Parathyroid adenoma (tissue), 2 donors: Measurements from ENCODE around the gene PACRG.
A peak's percentile ranks its signal among the peaks of the same experiment; 100 is the strongest.

Experiments used
- H2AFZ ChIP-seq: fragments of 300-600 bp; sonication (generic); one replicate; pipeline ENCODE4 v1.7.0; 2017; ENCODE audit warnings: antibody characterized with exemption, mild to moderate bottlenecking
- H3K27ac ChIP-seq: fragments of 300-600 bp; sonication (generic); one replicate; pipeline ENCODE4 v1.7.0; 2017
- H3K27me3 ChIP-seq: fragments of 300-600 bp; sonication (generic); one replicate; pipeline ENCODE4 v1.7.0; 2017; ENCODE audit warnings: low read length; ENCODE audit not compliant: control insufficient read depth, insufficient read depth
- H3K36me3 ChIP-seq: fragments of 300-600 bp; sonication (generic); one replicate; pipeline ENCODE4 v1.7.0; 2017; ENCODE audit warnings: low read length; ENCODE audit not compliant: control insufficient read depth, insufficient read depth
- H3K4me1 ChIP-seq: fragments of 300-600 bp; sonication (generic); one replicate; pipeline ENCODE4 v1.7.0; 2017; ENCODE audit warnings: control low read depth
- H3K4me2 ChIP-seq: fragments of 300-600 bp; sonication (generic); one replicate; pipeline ENCODE4 v1.7.0; 2017; ENCODE audit warnings: low read length
- H3K4me3 ChIP-seq: fragments of 300-600 bp; sonication (generic); one replicate; pipeline ENCODE4 v1.7.0; 2017; ENCODE audit warnings: low read depth, low read length
- H3K79me2 ChIP-seq: fragments of 300-600 bp; sonication (generic); one replicate; pipeline ENCODE4 v1.7.0; 2017; ENCODE audit warnings: control low read depth
- H3K9ac ChIP-seq: fragments of 300-600 bp; sonication (generic); one replicate; pipeline ENCODE4 v1.7.0; 2017; ENCODE audit warnings: mild to moderate bottlenecking
- H3K9me3 ChIP-seq: fragments of 300-600 bp; sonication (generic); one replicate; pipeline ENCODE4 v1.7.0; 2017; ENCODE audit warnings: low read length; ENCODE audit not compliant: control insufficient read depth
- CTCF ChIP-seq: fragments of 300-600 bp; sonication (generic); IDR thresholded peaks from one replicate; pipeline ENCODE4 v1.7.0; 2017; ENCODE audit warnings: antibody characterized with exemption, mild to moderate bottlenecking
- donor health status: primary hyperparathyroidism.

The PACRG gene

GRCh38 chr6:163080228-163080627 lies 352.5 kb downstream of the PACRG start:
- H3K79me2 ChIP-seq, result no peaks in the 10 kb centered on the region
- H3K27me3 ChIP-seq, result no peaks in the 10 kb centered on the region
- no peaks in the 10 kb centered on the region for H3K4me1 ChIP-seq
- H3K9me3 ChIP-seq, result no peaks in the 10 kb centered on the region
- H3K27ac ChIP-seq, result no peak overlapping the region
- no peaks in the 10 kb centered on the region for H3K36me3 ChIP-seq
- TF ChIP-seq CTCF, result no peak
- no peak overlapping the region for H3K4me3 ChIP-seq
- H3K4me2 ChIP-seq, result no peak overlapping the region
- no peak overlapping the region for H2AFZ ChIP-seq
- no peak overlapping the region for H3K9ac ChIP-seq

GRCh38 chr6:163083141-163083540 lies 355.4 kb downstream of the PACRG start:
- no peaks in the 10 kb centered on the region for H3K79me2 ChIP-seq
- TF ChIP-seq CTCF, result no peak

GRCh38 chr6:163085426-163085825 lies 357.7 kb downstream of the PACRG start:
- no peak overlapping the region for H3K27ac ChIP-seq

More at GRCh38 chr6:163083141-163083540, 355.4 kb downstream of the PACRG start:
- H3K27ac ChIP-seq, result no peak overlapping the region
- no peak overlapping the region for H2AFZ ChIP-seq
- no peak overlapping the region for H3K4me2 ChIP-seq
- no peaks in the 10 kb centered on the region for H3K36me3 ChIP-seq
- H3K4me3 ChIP-seq, result no peak overlapping the region
- H3K9me3 ChIP-seq, result no peaks in the 10 kb centered on the region
- no peaks in the 10 kb centered on the region for H3K27me3 ChIP-seq
- no peak overlapping the region for H3K9ac ChIP-seq
- H3K4me1 ChIP-seq, result peaks cover 5% of the 10 kb centered on the region

GRCh38 chr6:163085861-163086623 lies 358.3 kb downstream of the PACRG start:
- no peak for TF ChIP-seq CTCF
- Histone ChIP-seq H3K4me3 (no peak overlapping the region), H3K36me3 (no peaks in the 10 kb centered on the region), H3K27ac (no peak overlapping the region), H3K9me3 (no peaks in the 10 kb centered on the region), H3K9ac (no peak overlapping the region), H3K27me3 (no peaks in the 10 kb centered on the region), H3K4me1 (peaks cover 5% of the 10 kb centered on the region), H2AFZ (peak overlapping the region; percentile 26), H3K4me2 (peak overlapping the region; percentile 34), H3K79me2 (no peaks in the 10 kb centered on the region)

More at GRCh38 chr6:163085426-163085825, 357.7 kb downstream of the PACRG start:
- TF ChIP-seq CTCF, result no peak
- H3K36me3 ChIP-seq, result no peaks in the 10 kb centered on the region
- H3K9ac ChIP-seq, result no peak overlapping the region
- H3K9me3 ChIP-seq, result no peaks in the 10 kb centered on the region
- no peaks in the 10 kb centered on the region for H3K27me3 ChIP-seq
- H3K79me2 ChIP-seq, result no peaks in the 10 kb centered on the region
- H3K4me3 ChIP-seq, result no peak overlapping the region
- H3K4me2 ChIP-seq, result no peak overlapping the region
- no peak overlapping the region for H2AFZ ChIP-seq
- peaks cover 5% of the 10 kb centered on the region for H3K4me1 ChIP-seq

GRCh38 chr6:163086624-163086920 lies 358.8 kb downstream of the PACRG start:
- Histone ChIP-seq H3K27me3 (no peaks in the 10 kb centered on the region), H3K4me1 (peaks cover 5% of the 10 kb centered on the region), H3K9me3 (no peaks in the 10 kb centered on the region), H3K4me2 (peak overlapping the region; percentile 34), H3K27ac (no peak overlapping the region), H3K4me3 (no peak overlapping the region), H3K36me3 (no peaks in the 10 kb centered on the region), H3K9ac (no peak overlapping the region), H2AFZ (no peak overlapping the region), H3K79me2 (no peaks in the 10 kb centered on the region)
- no peak for TF ChIP-seq CTCF
